Neural progenitor cell (in vitro differentiated cells): Measurements from ENCODE around the gene CPEB1. TPM values are rescaled to one million over a fixed set of nuclear protein-coding genes. Genes with fewer than 3 reads are reported as not detected.

Experiments used
- DNase-seq: peaks from one replicate; pipeline ENCODE4 v3.0.0-alpha.2; 2016; ENCODE audit warnings: low spot score
- H2AFZ ChIP-seq: fragments of 200-600 bp; sonication (generic); replicated peaks from 2 replicates; pipeline ENCODE4 v1.6.1; 2016; ENCODE audit warnings: antibody characterized with exemption
- H3F3A ChIP-seq: fragments of 200-600 bp; sonication (generic); 2 replicates; pipeline ENCODE4 v1.6.1; 2016; ENCODE audit warnings: antibody characterized with exemption, low read depth
- H3K27ac ChIP-seq: fragments of 200-600 bp; sonication (generic); 2 replicates; pipeline ENCODE4 v1.5.1; 2016; ENCODE audit warnings: mild to moderate bottlenecking
- H3K27me3 ChIP-seq: fragments of 200-600 bp; sonication (generic); 2 replicates; pipeline ENCODE4 v1.6.1; 2016; ENCODE audit warnings: mild to moderate bottlenecking, moderate library complexity
- H3K36me3 ChIP-seq: fragments of 200-600 bp; sonication (generic); 2 replicates; pipeline ENCODE4 v1.5.1; 2016
- H3K4me1 ChIP-seq: fragments of 200-600 bp; sonication (generic); 2 replicates; pipeline ENCODE4 v1.6.1; 2016; ENCODE audit warnings: mixed run types
- H3K4me2 ChIP-seq: fragments of 200-600 bp; sonication (generic); 2 replicates; pipeline ENCODE4 v1.6.1; 2016
- H3K4me3 ChIP-seq: fragments of 200-600 bp; sonication (generic); 2 replicates; pipeline ENCODE4 v1.5.1; 2016
- H3K79me2 ChIP-seq: fragments of 200-600 bp; sonication (generic); 2 replicates; pipeline ENCODE4 v1.6.1; 2016; ENCODE audit warnings: low read depth
- H3K9ac ChIP-seq: fragments of 200-600 bp; sonication (generic); 2 replicates; pipeline ENCODE4 v1.6.1; 2016
- H3K9me3 ChIP-seq: fragments of 200-600 bp; sonication (generic); 2 replicates; pipeline ENCODE4 v1.5.1; 2016; ENCODE audit warnings: low read depth
- H4K20me1 ChIP-seq: fragments of 200-600 bp; sonication (generic); 2 replicates; pipeline ENCODE4 v1.6.1; 2016; ENCODE audit warnings: low read depth
- H3K27ac Mint-ChIP-seq: 3 replicates; pipeline ENCODE4 v1.8.0; 2021; ENCODE audit warnings: mixed read lengths
- H3K27me3 Mint-ChIP-seq: 2 replicates; pipeline ENCODE4 v1.8.0; 2022; ENCODE audit warnings: low read depth, mild to moderate bottlenecking, inconsistent platforms, moderate library complexity, mixed read lengths; ENCODE audit not compliant: insufficient read depth
- H3K36me3 Mint-ChIP-seq: 3 replicates; pipeline ENCODE4 v1.8.0; 2021; ENCODE audit warnings: mixed read lengths
- H3K4me1 Mint-ChIP-seq: 3 replicates; pipeline ENCODE4 v1.8.0; 2021; ENCODE audit warnings: mixed read lengths
- H3K4me3 Mint-ChIP-seq: 3 replicates; pipeline ENCODE4 v1.8.0; 2021; ENCODE audit warnings: mild to moderate bottlenecking, moderate library complexity, mixed read lengths
- H3K9me3 Mint-ChIP-seq: 3 replicates; pipeline ENCODE4 v1.8.0; 2020; ENCODE audit warnings: mixed read lengths
- CTCF ChIP-seq: fragments of 200-600 bp; sonication (generic); IDR thresholded peaks from 2 replicates; pipeline ENCODE4 v1.5.1; 2017; ENCODE audit warnings: antibody characterized with exemption, mild to moderate bottlenecking
- EZH2 ChIP-seq: fragments of 200-600 bp; sonication (generic); IDR thresholded peaks from 2 replicates; pipeline ENCODE4 v1.6.1; 2017; ENCODE audit warnings: antibody characterized with exemption, mild to moderate bottlenecking, moderate library complexity
- EZH2phosphoT487 ChIP-seq: fragments of 200-600 bp; sonication (generic); IDR thresholded peaks from 2 replicates; pipeline ENCODE4 v1.6.1; 2017; ENCODE audit warnings: antibody characterized with exemption
- total RNA-seq: library from RNA; depleted of rRNA; stranded (reverse); fragments of >200 nt; gene quantifications from 2 replicates; pipeline ENCODE4 v1.2.3, GENCODE V29; 2015; ENCODE audit warnings: low replicate concordance

The CPEB1 gene
- total RNA-seq, 1 donor from 2014 or later, result 2.1 TPM

DNA sequence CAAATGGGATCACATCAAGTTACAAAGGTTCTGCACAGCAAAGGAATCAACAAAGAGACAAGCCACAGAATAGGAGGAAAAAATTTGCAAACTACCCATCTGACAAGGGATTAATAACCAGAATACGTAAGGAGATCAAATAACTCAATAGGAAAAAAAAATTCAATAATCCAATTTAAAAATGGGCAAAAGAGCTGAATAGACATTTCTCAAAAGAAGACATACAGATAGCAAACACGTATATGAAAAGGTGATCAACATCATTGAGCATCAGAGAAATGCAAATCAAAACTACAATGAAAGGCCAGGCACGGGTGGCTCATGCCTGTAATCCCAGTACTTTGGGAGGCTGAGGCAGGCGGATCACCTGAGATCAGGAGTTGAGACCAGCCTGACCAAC, 23.5 kb upstream of the CPEB1 start:
- H3K9ac ChIP-seq, result no peak overlapping the region
- H3K4me3 Mint-ChIP-seq, result no peak overlapping the region
- H3K27me3 Mint-ChIP-seq, result peaks cover 3% of the 10 kb centered on the region
- no peak overlapping the region for H3K27ac ChIP-seq
- no peaks in the 10 kb centered on the region for H3K9me3 ChIP-seq
- no peak overlapping the region for H2AFZ ChIP-seq
- no peak overlapping the region for H3K27ac Mint-ChIP-seq
- no peak for DNase-seq
- H3K36me3 ChIP-seq, result no peaks in the 10 kb centered on the region
- no peak for TF ChIP-seq CTCF
- no peak for TF ChIP-seq EZH2phosphoT487
- no peak for TF ChIP-seq EZH2
- no peak overlapping the region for H3K4me2 ChIP-seq
- H3K4me1 ChIP-seq, result no peaks in the 10 kb centered on the region
- no peaks in the 10 kb centered on the region for H3K9me3 Mint-ChIP-seq
- no peaks in the 10 kb centered on the region for H3K36me3 Mint-ChIP-seq
- H3K79me2 ChIP-seq, result no peaks in the 10 kb centered on the region
- no peaks in the 10 kb centered on the region for H3F3A ChIP-seq
- no peaks in the 10 kb centered on the region for H3K27me3 ChIP-seq
- no peak overlapping the region for H3K4me3 ChIP-seq
- no peaks in the 10 kb centered on the region for H4K20me1 ChIP-seq
- no peaks in the 10 kb centered on the region for H3K4me1 Mint-ChIP-seq

- Histone ChIP-seq H3K9ac (no peak overlapping the region), H3K36me3 (no peaks in the 10 kb centered on the region), H2AFZ (no peak overlapping the region), H3F3A (no peaks in the 10 kb centered on the region), H3K79me2 (no peaks in the 10 kb centered on the region), H3K4me3 (no peak overlapping the region), H3K27me3 (peaks cover 3% of the 10 kb centered on the region), H4K20me1 (peaks cover 8% of the 10 kb centered on the region), H3K4me1 (no peaks in the 10 kb centered on the region), H3K4me2 (no peak overlapping the region), H3K9me3 (no peaks in the 10 kb centered on the region), H3K27ac (no peak overlapping the region)
- H3K27me3 Mint-ChIP-seq, result peaks cover 14% of the 10 kb centered on the region
- H3K9me3 Mint-ChIP-seq, result peaks cover 3% of the 10 kb centered on the region
- no peaks in the 10 kb centered on the region for H3K4me1 Mint-ChIP-seq
- no peak for TF ChIP-seq EZH2
- no peak for TF ChIP-seq EZH2phosphoT487
- no peak for TF ChIP-seq CTCF
- DNase-seq, result no peak
- no peak overlapping the region for H3K4me3 Mint-ChIP-seq
- H3K27ac Mint-ChIP-seq, result no peak overlapping the region
- no peaks in the 10 kb centered on the region for H3K36me3 Mint-ChIP-seq
Observed at GRCh38 chr15:82666606-82667005, 19.4 kb upstream of the CPEB1 start.

DNA sequence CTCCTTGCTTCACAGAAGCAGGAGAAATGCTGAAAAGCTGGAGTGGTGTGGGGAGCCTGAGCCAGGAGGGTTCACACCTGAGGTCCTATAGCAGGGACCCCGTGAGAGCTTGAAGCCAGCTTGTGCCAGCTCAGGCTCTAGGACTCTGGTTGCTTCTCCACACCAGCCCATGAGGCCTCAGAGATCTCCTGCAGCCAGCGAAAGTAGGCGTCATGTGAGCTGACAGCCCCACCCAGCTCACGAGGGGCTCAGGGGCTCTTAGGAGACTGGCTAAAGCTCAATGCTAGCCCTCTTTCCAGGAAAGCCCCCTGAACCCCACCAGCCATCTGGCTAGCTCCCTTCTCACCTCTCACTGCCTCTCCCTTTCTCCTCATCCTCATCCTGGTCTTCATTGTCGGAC, 16.9 kb upstream of the CPEB1 start:
- H3K79me2 ChIP-seq, result no peaks in the 10 kb centered on the region
- no peaks in the 10 kb centered on the region for H3K36me3 ChIP-seq
- peaks cover 3% of the 10 kb centered on the region for H3K27me3 ChIP-seq
- no peaks in the 10 kb centered on the region for H3K4me1 Mint-ChIP-seq
- peaks cover 3% of the 10 kb centered on the region for H3K9me3 Mint-ChIP-seq
- no peak overlapping the region for H3K4me2 ChIP-seq
- peaks cover 8% of the 10 kb centered on the region for H4K20me1 ChIP-seq
- H2AFZ ChIP-seq, result no peak overlapping the region
- H3K9me3 ChIP-seq, result no peaks in the 10 kb centered on the region
- H3K4me3 ChIP-seq, result no peak overlapping the region
- H3K4me3 Mint-ChIP-seq, result no peak overlapping the region
- no peak for DNase-seq
- no peaks in the 10 kb centered on the region for H3K36me3 Mint-ChIP-seq
- no peak for TF ChIP-seq EZH2
- TF ChIP-seq EZH2phosphoT487, result no peak
- TF ChIP-seq CTCF, result no peak
- H3K4me1 ChIP-seq, result no peaks in the 10 kb centered on the region
- no peak overlapping the region for H3K9ac ChIP-seq
- peaks cover 19% of the 10 kb centered on the region for H3K27me3 Mint-ChIP-seq
- H3K27ac ChIP-seq, result no peak overlapping the region
- no peaks in the 10 kb centered on the region for H3F3A ChIP-seq
- no peak overlapping the region for H3K27ac Mint-ChIP-seq

DNA sequence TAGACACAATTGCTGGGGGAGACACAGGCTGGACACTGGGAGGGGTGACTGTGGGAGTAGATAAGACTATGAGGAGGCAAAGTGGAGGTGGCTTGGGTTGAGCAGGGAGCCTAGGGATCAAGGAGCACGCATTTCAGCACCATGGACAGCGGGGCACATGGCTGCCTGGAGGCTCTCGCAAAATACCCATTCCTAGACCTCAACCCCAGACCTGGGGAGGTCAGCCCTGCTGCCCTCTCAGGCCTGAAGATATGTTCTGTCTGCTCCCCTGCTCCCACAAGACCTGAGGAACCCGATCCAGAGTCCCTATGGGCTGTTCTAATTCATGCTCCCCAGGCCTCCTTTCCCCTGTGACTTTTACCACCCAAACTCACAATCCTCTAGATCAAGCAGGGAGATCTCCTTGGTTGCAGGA, 16.0 kb upstream of the CPEB1 start:
- peaks cover 3% of the 10 kb centered on the region for H3K27me3 ChIP-seq
- no peak overlapping the region for H2AFZ ChIP-seq
- H3K4me1 Mint-ChIP-seq, result no peaks in the 10 kb centered on the region
- H3K36me3 Mint-ChIP-seq, result no peaks in the 10 kb centered on the region
- H3K27me3 Mint-ChIP-seq, result peaks cover 19% of the 10 kb centered on the region
- peak; percentile 90 for DNase-seq
- H3K36me3 ChIP-seq, result no peaks in the 10 kb centered on the region
- peaks cover 8% of the 10 kb centered on the region for H4K20me1 ChIP-seq
- no peak for TF ChIP-seq EZH2
- TF ChIP-seq EZH2phosphoT487, result no peak
- no peak for TF ChIP-seq CTCF
- H3K79me2 ChIP-seq, result no peaks in the 10 kb centered on the region
- no peaks in the 10 kb centered on the region for H3F3A ChIP-seq
- H3K4me3 Mint-ChIP-seq, result no peak overlapping the region
- H3K9ac ChIP-seq, result no peak overlapping the region
- no peak overlapping the region for H3K4me2 ChIP-seq
- no peaks in the 10 kb centered on the region for H3K4me1 ChIP-seq
- no peaks in the 10 kb centered on the region for H3K9me3 ChIP-seq
- H3K4me3 ChIP-seq, result no peak overlapping the region
- no peak overlapping the region for H3K27ac ChIP-seq
- H3K9me3 Mint-ChIP-seq, result peaks cover 3% of the 10 kb centered on the region
- no peak overlapping the region for H3K27ac Mint-ChIP-seq
